Neural progenitor cell (in vitro differentiated cells): ENCODE measurements around the gene PRR19.

Experiments
- EZH2phosphoT487 ChIP-seq: fragments of 200-600 bp; sonication (generic); IDR thresholded peaks from 2 replicates; pipeline ENCODE4 v1.6.1; 2017; ENCODE audit warnings: antibody characterized with exemption
- TF ChIP-seq, protein P1 (sequence below): fragments of 200-600 bp; sonication (generic); IDR thresholded peaks from 2 replicates; pipeline ENCODE4 v1.5.1; 2017; ENCODE audit warnings: antibody characterized with exemption, mild to moderate bottlenecking

DNA sequence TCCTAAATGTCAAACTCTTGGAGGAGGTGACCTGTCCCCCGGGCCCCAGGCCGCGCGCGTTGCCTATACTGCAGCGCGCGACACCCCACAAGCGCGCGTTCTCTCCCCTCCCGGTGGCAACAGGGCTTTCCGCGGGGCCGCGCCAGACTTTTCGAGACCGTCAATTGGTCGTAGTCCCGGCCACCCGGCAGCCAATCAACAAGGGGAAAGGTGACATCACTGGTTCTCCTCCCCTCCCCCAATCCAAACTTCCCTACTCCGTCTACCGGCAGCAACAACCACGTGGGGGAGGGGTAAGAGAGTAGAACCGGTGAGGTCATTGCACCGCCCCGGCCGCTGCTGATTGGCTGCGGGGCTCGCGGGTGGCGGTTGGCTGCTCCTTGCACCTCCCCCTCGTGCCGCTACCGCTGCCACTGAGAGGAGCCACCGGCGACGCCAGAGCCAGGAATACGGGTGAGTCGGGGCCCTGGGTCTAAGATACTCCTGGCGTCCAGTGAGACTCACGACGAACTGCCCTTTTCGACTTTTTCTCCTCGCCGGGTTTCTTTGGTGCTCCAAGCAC is 33.7 kb upstream of the PRR19 start:
- TF ChIP-seq, protein P1, sequence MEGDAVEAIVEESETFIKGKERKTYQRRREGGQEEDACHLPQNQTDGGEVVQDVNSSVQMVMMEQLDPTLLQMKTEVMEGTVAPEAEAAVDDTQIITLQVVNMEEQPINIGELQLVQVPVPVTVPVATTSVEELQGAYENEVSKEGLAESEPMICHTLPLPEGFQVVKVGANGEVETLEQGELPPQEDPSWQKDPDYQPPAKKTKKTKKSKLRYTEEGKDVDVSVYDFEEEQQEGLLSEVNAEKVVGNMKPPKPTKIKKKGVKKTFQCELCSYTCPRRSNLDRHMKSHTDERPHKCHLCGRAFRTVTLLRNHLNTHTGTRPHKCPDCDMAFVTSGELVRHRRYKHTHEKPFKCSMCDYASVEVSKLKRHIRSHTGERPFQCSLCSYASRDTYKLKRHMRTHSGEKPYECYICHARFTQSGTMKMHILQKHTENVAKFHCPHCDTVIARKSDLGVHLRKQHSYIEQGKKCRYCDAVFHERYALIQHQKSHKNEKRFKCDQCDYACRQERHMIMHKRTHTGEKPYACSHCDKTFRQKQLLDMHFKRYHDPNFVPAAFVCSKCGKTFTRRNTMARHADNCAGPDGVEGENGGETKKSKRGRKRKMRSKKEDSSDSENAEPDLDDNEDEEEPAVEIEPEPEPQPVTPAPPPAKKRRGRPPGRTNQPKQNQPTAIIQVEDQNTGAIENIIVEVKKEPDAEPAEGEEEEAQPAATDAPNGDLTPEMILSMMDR = no peak
- TF ChIP-seq EZH2phosphoT487 = no peak
